ENCODE data around the gene MKLN1. TPM values are rescaled to one million over a fixed set of nuclear protein-coding genes. Genes with fewer than 3 reads are reported as not detected.

Gene MKLN1
- total RNA-seq, 2 experiments from 2014 or later, result 32.4 to 36.7 TPM

Other genes starting within 250 kb of the MKLN1 start
- gene PODXL, start 228.8 kb downstream of the MKLN1 start, total RNA-seq, result under 1 TPM; 0.70 to 0.88 TPM